Fibroblast of skin of right biceps (primary cell): ENCODE measurements around the gene DNMT3B.
"Not testable (repeated sequence)": the region's sequence is repeated elsewhere in the genome, so short reads cannot be mapped to it uniquely, and the experiment has no call there.

Experiments
- DNase-seq: peaks from one replicate; pipeline ENCODE4 v3.0.0-alpha.2; 2013

Gene DNMT3B

DNA sequence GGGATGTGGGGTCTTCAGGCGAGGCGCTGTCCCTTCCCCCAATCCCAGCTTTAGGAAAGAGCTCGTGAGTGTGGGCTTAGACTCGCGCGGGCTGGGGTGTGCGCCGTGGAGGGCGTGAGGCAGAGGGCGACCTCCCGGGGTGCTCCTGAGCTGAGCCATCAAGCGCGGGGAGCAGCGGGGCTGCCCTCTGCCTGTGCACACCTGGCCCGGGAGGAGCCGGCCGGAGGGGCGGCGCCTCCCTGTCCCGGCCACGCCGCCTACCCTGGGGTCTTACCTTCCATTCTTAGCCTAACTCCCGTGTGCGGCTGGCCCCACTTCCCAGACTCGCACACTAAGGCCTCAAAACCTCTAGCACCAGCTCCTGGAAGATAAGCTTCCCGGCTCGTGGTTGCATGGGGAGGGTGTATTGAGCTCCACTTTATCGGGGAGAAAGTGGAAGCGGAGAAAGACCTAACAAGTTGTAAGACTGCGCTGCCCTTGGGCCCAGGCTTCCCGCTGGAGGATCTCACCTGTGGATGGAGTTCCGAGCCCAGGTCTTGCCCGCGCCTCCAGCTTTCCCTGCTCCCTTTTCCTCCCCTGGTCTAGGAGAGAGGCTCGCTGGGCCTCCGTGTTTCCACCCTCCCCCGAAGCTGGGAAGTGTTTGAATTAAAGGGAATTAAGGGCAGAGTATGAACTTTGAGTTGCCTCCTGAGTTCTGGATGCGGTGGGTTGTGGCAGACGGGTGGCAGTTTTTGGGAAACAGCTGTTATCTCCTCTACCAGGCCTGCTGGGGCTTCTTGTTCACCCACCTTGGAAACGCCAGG is 1.2 kb downstream of the DNMT3B start:
- no peak for DNase-seq

DNA sequence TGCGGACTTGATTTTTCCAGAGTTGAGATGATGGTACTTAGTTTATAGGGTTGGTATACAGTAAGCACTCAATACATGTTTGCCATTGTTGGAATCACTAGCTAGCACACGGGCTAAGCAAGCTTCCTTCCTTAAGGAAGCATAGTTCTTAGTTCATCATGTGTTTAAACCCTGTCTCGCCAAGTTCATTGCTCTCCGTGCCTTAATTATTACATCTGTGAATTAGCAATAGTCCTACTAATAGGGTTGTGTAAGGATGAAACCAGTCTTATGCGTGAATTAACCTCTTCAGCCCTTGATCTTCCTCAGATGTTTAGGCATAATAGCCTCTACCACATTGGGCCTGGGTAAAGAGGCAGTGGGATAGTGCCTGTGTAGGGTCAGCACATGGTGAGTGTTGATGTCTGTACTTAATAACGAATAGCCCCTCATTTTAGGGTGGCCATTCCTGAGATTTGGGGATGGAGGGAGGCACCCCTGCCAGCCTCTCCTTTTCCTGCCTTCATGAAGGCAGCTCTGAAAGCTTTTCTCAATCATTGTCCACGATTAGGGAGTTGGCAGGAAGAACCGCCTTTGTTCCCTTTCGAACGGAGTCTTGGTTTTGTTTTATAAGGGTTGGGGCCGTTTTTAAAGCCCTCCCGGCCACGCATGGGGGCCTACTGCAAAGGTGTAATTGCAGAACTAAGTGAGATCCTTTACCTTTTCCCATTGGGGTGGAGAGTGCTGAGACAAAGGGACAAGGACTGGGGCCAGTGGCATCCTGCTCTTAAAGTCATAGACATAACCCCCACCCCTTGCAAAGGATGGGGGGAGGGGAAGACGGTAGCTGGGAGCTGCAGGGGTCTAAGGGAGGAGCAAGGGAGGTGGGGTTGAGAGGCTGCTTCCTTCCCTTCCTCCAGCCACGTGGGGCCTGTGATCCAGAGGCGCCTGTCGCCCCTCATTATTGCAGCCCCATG is 2.1 kb downstream of the DNMT3B start:
- DNase-seq, result no peak

DNA sequence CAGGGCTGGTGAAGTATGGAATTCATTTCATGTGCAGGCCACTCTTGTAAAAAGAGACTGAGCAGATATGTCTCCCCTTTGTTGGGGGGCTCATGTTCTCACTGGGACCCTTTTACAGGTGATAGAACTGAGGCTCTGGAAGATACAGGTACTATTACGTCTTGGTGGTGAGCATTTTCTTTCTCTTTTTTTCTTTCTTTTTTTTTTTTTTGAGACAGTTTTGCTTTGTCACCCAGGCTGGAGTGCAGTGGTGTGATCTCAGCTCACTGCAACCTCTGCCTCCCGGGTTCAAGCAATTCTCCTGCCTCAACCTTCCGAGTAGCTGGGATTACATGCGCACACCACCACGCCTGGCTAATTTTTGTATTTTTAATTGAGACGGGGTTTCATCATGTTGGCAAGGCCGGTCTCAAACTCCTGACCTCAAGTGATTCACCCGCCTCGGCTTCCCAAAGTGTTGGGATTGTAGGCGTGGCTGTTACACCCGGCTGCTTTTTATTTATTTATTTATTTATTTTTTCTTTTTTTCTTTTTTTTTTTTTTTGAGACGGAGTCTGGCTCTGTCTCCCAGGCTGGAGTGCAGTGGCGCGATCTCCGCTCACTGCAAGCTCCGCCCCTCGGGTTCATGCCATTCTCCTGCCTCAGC is 3.2 kb downstream of the DNMT3B start:
- DNase-seq, result not testable (repeated sequence)

DNA sequence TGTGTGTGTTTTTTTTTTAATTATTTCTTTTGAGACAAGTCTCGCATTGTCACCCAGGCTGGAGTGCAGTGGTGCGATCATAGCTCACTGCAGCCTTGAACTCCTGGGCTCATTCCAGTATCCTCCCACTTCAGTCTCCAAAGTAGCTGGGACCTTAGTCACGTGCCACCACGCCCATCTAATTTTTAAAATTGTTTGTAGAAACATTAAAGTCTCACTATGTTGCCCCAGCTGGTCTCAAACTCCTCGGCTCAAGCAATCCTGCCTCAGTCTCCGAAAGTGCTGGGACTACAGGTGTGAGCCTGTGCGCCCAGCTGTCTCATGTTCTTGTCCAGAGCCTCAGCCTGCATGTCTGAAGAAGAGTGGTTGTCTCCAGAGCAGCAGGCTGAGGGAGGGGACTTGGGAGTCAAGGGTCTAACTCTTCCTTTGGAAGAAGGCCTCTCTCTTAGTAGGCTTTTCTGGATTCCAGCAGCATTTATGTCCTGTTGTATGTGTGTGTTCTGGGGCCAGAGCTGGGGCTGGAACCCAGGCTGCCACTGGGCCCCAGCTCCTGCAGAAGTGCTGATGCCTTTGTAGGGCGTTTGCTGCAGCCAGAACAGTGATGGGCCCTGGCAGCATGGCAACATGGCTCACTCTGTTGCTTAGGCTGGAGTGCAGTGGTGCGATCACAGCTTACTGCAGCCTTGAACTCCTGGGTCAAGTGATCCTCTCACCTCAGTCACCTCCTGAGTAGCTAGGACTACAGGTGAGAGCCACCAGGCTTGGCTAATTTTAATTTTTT is 5.4 kb downstream of the DNMT3B start:
- no peak for DNase-seq

DNA sequence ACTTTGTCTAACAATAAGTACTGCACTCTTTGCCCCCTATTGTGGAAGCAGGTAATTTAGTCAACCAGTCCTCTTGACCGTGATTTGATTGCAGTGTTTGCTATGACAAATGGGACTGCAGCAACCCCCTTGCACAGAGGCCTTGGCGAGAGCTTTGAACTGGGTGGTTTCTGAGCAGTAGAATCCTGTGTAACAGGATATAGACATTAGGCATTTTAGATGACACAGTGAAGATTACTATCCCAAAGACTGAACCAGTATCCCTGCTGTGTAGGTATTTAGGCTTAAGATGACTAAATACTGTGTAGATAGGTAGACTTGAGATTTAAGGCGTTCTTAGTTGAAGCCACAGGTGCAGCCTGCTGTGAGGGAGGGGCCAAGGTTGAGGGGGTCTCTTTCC is 9.9 kb downstream of the DNMT3B start:
- no peak for DNase-seq

DNA sequence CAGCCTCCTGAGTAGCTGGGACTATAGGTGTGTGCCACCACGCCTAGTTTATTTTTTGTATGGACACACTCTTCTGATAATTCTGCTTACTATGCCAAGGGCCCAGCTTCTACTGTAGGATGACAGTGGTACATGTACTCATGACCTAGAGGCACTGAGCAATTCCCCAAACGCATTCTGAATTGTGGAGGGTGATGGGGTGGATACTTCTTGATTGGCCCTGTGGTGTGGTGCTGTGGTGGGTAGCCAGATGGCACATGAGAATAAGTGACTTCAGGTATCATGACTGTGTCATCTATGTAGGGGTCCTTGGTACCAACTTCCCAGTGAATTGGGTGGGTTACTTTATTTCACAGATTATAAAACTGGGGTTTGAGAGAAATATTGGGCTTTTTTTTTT is 11.0 kb downstream of the DNMT3B start:
- no peak for DNase-seq

DNA sequence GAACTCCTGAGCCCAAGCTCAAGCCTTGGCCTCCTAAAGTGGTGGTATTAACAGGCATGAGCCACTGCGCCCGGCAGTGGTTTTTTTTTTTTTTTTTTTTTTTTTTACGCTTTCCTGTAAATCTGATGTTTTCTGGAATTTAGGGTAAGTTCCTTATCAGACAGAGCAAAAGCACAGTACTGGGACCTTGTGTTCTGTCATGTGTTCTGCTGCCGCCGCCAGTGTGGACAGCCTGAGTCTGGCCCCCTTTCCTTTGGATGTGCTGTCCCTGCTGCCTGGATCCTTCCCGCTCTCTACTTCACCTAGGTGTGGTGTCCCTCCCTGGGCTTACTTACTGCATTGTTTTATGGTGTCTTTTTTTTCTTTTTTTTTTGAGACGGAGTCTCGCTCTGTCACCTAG is 11.7 kb downstream of the DNMT3B start:
- no peak for DNase-seq

DNA sequence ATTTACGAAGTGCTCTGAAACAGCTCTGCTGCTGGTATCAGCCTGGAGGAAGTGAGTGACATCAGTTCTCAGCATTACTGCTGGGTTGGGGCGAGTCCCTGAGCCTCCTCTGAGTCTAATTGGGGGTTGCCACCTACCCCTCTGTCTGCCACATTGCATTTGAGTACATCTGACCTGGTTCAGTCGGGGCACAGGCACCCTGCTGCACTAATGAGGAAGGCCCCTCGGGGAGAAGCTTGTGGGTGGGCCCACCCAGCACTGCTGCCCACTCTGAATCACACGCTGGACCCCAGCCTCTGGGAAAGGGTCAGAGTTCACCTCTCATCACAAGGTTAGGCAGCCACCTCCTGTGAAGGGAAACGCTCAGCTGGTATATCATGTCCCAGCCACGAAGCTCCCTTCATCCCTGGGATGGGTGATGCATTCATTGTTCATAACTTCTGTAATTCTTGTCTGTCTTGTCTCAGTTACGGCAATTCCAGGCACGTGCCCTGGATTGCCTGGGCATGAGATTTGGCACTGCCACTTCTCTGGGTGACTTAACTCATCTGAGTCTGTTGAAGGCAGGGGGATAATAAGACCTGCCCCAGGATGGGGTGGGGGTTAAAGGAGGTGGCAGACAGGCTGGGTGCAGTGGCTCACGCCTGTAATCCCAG is 13.3 kb downstream of the DNMT3B start:
- no peak for DNase-seq

DNA sequence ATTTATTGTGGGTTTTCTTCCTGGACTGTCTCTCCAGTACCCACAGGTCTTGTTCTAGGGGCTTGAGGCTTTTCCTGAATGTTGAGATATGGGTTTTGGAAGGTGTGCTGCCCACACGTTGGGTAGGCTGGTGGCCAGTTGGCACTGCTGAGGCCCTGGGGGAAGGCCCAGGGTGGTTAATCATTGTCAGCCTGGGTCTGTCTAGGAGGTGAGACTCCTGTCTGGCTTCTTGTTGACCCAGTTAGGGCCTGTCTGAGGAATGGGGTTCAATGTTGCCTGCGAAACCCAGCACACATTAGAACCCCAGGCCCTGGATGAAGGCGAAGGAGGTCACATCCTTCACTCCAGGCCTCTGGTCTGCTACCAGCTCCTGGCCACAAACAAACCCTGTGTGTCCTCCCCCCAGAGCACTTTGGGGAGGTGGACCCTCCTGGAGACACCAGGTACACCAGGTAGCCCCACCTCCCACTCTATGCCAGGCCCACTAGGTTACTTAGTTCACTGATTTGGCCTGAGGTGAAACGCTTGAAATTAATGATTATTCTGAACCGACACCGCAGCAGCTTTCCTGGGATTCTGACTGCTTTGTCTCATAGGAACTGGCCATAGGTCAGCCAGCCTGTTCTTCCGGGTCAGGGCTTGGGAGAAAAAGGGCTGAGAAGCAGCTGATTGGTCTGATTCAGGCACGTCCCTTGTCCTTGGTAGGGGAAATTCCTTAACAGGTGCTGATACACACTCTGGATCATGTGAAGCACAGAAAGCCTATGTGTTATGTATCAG is 15.2 kb downstream of the DNMT3B start:
- no peak for DNase-seq

DNA sequence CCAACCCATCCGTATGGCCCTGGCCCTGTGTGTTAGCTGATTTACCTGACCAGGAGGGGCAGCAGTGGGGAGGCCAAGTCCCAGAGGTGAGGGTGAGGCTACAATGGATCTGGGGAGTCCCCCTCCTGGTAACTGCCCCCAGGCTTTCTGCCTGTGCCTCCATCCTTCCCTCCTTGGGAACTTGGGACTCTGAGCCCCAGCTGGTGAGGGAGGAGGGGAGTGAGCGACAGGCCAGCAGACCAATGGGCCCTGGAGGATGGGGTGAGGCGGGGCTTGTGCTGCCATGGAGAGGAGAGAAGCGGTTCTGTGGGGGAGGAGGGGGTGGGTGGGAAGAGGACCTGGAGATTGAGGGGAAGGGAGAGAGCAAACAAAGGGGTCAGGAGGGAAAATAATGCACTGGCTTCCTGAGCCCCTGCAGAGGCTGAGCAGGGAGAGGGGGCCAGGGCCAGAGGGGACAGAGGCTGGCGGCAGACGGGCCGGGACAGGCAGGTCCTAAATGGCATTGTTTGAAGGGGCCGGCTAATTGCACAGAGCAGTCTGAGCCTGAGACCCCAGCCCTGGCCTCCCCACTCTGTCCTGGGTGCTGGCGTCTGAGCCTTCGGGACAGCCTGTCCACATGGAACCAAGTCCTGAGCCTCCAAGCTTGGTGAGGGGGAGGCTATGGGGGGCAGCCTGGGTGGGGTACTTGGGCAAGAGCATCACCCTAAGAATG is 17.5 kb downstream of the DNMT3B start:
- DNase-seq, result no peak

DNA sequence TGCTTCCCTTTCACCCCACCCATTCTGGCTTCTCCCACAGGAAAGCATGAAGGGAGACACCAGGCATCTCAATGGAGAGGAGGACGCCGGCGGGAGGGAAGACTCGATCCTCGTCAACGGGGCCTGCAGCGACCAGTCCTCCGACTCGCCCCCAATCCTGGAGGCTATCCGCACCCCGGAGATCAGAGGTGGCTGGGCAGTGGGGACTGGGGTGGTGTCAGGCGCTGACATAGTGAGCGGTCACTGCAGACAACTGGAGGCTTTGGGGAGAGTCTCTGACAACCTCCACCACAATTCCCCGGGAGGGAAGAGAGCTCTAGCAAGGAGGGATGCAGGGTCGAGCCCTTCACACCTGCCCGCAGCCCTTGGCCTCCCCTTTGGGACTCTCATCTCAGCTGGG is 18.1 kb downstream of the DNMT3B start:
- DNase-seq, result no peak

DNA sequence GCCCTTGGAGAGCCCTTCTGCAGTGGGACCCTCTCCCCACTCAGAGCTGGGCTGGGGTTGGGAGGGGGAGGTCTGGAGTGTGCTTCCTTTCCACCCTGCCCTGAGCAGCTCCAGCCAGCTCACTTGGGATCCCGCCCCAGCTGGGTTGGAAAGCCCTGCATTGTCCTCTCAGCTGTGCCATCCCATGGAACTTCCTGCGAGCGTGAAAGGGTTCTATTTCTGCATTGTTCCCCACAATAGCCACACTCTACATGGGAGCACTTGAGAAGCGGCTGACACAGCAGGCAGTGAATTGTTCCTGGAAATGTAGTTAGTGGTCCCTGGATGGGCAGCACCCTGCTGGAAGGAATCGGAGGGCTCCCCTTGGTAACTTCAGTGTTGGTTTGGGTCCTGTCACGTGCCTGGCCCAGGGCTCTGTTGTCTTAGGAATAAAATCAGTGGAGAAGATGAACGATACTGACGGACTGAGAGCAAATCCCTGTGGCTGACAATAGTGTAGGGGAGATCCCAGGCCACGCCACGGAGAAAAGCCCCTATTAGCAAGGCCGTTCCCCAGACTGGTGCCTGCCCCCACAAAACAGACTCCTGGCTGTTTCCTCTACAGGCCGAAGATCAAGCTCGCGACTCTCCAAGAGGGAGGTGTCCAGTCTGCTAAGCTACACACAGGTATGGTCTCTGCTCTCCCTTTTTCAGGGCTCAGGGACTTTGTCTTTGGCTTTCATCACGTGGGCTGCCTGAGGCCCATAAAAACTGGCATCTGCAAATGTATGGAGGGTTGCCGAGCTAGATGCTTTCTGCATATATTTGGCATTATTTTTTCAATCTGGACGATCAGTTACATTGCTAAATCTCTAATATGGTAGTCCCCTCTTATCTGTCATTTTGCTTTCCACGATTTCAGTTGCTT is 18.8 kb downstream of the DNMT3B start:
- DNase-seq, result no peak

DNA sequence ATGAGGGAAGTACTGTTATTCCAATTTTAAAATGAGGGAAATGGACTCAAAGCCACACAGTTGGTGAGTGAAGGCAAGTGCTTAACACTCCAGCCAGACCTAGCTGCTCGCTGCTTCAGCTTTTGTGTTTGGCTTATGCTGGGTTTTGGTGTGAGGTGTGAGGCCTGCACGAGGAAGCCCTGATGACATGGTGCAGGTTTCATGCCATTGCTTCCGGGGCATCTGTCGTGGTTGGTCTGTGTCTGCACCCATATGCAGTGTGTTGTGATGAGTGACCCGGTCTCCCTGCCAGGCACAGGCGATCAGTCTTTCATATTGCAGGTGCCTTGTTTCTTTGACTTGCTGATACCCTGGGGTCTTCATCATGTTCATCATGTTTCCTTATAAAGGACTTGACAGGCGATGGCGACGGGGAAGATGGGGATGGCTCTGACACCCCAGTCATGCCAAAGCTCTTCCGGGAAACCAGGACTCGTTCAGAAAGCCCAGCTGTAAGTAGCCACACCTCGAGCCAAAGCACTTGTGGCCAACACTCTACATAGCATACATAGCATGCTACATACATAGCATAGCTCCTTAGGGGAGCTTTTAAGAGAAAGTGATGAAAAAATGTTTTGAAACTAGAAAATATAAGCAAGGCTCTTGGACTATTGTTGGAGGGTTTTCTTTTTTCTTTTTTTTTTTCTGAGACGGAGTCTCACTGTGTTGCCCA is 22.3 kb downstream of the DNMT3B start:
- no peak for DNase-seq

DNA sequence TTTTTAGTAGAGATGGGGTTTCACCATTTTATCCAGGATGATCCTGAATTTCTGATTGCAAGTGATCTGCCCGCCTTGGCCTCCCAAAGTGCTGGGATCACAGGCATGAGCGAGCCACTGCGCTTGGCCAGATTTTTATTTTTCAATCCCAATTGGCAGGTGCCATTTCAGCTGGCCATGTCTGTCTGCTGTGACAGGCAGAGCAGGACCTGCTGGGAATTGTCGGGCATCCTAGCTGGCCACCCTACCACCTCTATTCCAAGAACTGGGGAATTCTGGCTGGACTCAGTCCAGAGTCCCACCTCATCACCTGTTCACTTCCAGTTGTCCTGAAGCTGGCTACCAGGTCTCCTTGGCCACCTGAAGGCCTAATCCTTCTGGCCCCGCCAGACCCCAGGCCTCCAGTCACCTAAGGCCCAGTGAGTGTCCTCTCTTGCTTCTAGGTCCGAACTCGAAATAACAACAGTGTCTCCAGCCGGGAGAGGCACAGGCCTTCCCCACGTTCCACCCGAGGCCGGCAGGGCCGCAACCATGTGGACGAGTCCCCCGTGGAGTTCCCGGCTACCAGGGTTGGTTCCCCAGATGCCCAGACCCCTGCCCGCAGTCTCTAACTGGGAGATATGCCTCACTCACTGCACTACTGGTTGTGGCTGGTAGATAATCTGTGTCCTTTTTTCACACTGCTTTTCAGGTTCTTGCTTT is 24.0 kb downstream of the DNMT3B start:
- DNase-seq, result no peak

DNA sequence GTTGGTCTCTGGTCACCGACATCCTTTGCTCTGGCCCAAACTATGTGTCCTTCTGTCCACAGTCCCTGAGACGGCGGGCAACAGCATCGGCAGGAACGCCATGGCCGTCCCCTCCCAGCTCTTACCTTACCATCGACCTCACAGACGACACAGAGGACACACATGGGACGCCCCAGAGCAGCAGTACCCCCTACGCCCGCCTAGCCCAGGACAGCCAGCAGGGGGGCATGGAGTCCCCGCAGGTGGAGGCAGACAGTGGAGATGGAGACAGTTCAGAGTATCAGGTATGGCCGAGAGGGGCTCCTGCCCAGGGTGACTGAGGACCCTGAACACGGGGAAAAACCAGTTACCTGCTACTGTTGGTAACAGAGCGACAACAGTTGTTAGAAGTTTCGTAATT is 25.0 kb downstream of the DNMT3B start:
- DNase-seq, result no peak

DNA sequence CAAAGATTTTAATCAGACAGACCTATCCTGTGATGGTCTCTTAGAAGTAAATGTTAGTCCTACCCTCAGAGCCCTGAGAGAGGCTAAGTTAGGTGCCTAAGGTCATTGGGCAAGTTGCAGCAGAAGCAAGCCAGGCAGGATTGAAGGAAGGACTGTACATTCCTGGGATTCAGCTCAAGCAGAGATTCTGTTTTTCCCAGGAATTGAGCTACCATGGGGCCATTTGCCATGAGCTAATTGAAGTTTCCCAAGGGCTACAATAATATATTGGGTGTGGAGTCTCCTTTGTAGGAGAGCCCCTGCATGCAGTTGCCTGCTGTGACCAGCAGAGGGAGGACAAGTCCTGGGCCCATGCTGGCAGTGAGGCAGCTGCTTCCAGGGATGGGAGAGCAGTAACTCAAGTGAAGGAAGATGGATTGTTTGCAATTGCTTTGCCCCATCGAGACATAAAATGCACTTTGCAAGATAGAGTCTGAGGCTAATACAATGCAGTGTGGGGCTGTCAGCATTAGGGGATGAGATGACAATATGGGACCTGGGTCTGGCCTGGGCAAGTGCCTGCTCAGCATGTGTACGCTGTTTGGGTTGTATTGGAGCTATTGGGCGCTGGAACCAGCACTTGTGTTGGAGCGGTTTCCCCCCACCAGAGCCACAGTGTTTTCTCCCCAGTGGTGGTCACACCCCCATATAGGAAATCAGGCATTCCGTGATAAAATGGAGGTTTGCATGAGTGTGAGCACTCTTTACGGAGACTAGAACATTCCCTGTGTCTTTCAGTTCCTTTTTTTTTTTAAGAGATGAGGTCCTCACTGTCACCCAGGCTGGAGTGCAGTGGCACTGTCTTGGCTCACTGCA is 27.9 kb downstream of the DNMT3B start:
- peak; percentile 59 for DNase-seq

DNA sequence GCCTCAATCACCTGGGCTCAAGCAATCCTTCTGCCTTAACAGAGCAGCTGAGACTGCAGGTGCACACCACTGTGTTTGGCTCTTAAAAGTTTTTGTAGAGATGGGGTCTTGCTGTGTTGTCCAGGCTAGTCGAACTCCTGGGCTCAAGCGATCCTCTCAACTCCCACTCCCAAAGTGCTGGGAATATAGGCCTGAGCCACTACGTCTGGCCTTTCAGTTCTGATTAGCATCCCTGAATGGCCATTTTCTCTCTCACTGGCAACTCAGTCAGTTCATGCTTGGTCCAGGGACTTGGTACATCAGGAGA is 28.5 kb downstream of the DNMT3B start:
- DNase-seq, result no peak
